SH-SY5Y (cell line): ENCODE results near the gene NTM.

ENCODE experiments used
- GATA2 ChIP-seq: IDR thresholded peaks from 2 replicates; pipeline ENCODE4 v1.6.1; 2011; ENCODE audit warnings: mild to moderate bottlenecking, low read depth, low read length
- GATA3 ChIP-seq: IDR thresholded peaks from 2 replicates; pipeline ENCODE4 v1.6.1; 2011; ENCODE audit warnings: low read depth, mild to moderate bottlenecking, low read length, moderate library complexity

NTM gene

DNA sequence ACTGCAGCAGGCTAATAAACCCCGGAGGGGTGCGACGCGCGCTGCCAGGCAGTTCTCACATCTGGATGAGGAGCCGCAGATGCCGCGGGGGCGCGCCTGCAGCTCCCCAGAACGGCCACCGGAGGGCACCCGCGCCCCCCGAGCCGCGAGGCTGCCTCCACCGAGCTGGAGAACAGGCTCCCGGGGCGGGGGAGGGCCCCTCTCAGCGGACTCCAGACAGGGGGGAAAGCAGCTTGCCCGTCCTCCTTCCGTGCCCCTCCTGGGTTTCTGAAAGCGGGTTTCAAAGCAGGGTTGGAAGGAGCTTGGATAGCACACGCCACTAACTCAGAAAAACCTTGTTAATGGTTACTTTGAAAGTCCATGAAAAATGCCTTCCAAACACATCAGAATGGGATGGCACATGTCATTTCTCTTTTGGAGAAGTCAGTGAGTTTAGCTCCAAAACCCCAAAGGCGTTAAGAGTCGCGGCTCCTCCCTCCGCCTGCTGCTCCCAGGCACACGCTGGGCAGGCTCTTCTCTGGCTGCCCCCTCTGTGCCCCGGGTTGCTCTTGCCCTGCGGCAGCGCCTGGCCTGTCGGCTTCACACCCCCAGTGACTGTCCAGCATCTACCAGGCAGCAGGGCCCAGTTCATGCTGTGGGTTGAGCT is 317.8 kb downstream of the NTM start:
- no peak for TF ChIP-seq GATA2
- no peak for TF ChIP-seq GATA3

- no peak for TF ChIP-seq GATA3
- no peak for TF ChIP-seq GATA2
Measured at GRCh38 chr11:131689049-131689925, 318.9 kb downstream of the NTM start.

- TF ChIP-seq GATA3 (no peak), GATA2 (no peak)
Measured at GRCh38 chr11:131690362-131690761, 319.9 kb downstream of the NTM start.

DNA sequence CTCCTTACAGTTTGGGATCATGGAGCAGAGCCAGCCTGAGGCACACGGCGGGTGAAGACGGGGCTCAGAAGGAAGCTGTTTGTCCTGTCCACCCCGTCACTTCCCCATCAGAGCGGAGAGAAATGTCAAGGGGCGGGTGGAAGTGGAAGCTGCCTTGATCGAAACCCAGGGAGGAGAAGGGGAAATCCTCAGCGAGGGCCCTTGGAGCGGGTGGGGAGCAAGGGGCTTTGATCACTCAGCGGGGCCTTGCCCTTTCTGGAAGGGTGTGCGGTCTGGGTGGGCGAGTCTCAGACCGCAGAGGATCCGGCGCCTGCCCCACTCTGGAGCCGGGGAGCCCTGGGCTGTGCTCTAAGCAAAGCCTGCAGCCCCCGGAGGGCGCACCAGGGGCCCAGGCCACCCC is 320.4 kb downstream of the NTM start:
- TF ChIP-seq GATA3: no peak
- TF ChIP-seq GATA2: no peak

GRCh38 chr11:131691181-131692041 is 321.0 kb downstream of the NTM start:
- no peak for TF ChIP-seq GATA2
- TF ChIP-seq GATA3: no peak

GRCh38 chr11:131692151-131692550 is 321.7 kb downstream of the NTM start:
- peak; percentile 97 for TF ChIP-seq GATA2
- no peak; the same call in none of the 2 replicates for TF ChIP-seq GATA3

DNA sequence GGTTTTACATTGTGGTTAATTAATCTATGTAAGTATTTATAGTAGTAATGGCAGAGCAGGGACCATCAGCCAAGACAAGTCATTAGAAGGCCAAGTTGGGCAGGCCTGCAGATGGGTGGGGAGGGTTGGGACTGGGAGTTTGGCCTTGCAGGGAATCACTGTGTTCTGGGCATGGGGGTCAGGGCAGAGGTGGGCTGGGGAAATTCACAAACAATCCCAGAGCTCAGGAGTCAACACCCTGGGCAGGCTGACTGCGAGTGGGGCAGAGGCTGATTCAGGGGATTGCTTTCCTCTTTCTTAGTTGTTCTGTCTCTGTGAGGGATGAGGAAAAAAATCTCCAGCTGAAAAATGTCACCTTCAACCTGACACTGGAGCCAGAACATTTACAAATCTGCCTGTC is 322.5 kb downstream of the NTM start:
- TF ChIP-seq GATA3 (no peak), GATA2 (no peak)

DNA sequence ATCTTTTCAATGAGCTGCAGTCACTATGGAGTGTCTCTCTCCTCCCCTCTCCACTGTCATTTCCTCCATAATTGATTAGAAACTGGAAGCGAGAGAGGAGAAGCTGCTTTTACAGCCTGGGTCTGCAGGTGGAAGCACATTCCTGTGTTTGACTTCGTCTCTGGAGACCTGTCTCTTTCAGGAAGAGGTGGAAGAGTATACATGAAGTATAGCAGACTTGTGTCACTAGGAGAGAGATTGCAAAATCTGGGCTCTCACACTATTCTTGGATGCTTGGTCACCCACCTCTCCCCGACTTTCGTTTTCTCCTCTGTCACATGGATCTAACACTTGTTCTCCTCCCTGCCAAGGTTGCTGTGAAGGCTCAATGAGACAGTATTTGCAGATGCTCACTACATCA is 323.3 kb downstream of the NTM start:
- no peak for TF ChIP-seq GATA3
- TF ChIP-seq GATA2: no peak

DNA sequence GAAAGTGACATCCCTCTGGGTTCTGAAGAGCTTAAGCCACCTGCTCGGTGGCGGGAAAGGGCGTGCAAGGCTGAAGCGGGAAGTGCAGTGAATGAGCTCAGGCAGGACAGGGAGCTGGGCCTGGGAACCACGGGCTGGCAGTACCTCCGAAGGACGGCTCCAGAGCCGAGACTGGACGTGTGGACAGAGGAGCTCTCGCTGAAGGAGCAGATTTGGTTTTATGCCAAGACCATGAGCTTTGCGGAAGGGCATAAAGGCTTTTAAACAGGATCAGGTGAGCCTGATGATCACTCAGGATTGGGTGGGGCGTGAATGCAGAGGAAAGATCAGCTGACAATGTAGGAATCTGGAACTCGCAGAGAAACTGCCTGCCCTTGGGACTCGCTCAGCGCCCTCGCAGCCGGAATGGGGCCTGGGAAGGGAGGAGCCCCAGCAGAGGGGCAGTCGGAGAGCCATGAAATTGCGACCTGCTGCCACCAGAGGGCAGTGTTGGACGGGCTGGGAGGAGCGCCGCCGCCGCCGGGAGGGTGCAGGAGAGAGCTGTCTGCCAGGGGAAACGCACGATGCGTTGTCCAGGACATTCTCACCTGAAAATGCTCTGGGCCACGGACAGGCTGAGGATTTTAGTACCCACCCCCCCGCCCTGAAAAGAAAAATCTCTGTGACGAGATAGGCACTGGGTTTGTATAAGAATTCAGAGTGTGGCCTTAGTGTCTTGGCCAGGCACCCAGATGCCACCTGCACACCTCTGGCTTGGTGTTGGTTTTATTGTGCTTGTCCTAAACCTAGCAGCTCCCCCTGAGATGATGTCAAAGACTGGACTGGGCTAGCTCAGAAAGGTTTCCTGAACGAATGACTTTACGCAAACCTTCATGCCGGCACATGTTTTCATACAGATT is 324.4 kb downstream of the NTM start:
- TF ChIP-seq GATA3 (no peak), GATA2 (no peak)

DNA sequence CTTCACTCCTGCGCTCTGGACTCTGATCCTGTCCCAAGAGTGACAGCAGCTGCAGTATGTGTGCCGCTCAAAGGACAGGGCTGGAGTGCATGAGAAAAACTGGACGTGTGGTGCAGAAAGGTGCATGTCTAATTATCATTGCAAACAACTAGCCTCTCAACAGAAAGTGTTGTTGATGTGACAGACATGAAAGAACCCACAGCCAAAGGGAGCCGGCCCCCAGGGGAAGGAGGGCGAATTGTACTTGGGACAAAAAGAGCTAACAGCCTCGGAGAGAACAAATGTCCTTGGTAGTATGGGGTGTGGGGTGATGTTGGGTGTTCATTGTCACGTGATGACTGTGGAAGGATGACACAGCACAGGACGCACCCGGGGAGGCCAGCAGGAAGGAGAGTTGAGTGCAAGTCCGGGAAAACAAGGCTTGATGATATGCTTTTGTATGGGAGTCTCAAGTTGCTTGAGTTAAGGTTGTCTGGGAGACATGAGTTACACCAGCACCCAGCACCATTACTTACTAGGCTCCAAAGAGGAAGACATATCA is 325.5 kb downstream of the NTM start:
- no peak for TF ChIP-seq GATA2
- no peak for TF ChIP-seq GATA3

DNA sequence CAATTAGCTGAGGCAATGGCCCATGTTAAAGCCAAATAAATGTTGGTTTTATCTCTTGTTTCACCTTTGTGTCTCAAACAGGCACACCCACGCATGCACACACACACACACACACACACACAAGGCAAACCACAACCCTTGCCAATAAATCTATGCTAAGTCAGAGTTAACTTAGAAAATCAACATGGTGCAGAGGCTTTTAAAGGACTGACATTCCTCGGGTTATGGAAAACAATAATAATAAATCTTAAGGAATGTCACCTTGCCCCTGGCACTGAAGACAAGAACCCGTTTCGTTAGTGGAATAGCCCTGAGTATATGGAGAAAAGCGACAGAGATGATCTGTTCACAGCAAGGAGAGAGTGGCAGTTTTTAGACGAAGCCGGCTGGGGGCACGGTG is 326.3 kb downstream of the NTM start:
- TF ChIP-seq GATA2 (no peak), GATA3 (no peak)

DNA sequence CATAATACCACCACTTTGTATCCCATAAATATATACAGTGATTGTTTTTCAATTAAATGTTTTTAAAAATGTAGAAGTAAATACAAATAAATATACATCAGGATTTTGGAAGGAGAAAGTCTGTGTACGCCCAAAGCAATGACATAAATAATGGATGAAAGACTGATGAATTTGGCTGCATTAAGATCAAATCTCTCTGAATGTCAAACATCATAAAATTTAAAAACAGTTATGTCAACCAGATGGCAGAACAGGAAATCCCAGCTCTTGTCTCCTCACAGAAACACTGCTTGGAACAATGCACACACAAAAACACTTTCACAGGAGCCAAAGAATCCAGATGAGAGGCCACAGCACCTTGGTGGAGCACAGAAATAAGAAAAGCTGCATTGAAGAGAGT is 332.9 kb downstream of the NTM start:
- TF ChIP-seq GATA3: peak; percentile 95
- peak; percentile 91 for TF ChIP-seq GATA2

DNA sequence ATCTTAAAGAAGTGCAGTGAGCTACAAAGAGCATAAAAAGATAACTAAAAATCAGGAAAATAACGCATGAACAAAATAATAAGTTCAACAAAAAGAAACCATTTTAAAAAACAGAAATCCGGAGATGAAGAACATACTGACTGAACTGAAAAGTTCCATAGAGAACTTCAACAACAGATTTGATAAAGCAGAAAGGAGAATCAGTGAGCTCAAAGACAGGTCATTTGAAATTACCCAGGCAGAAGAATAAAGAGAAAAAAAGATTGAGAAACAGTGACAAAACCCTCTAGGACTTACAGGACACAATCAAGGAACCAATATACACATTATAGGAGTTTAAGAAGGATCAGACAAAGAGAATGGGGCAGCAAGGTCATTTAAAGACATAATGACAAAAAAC is 334.3 kb downstream of the NTM start:
- TF ChIP-seq GATA3 (no peak), GATA2 (no peak)

DNA sequence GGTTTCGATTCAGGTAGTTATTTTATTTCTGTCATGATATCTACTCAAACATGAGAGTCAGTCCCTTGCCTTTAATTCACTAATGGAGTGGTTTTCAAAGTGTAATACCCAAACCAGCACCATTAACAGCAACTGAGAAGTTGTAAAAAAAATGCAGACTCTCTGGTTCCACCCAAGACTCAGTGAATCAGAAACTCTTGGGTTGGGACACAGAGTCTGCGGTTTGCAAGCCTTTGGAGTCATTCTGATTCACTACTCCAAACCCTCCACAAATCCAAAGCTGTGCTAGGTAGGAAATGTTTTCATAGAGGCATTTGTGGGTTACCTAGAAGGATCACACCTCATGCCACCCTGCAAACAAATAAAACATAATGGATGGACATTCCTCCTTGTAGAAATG is 340.1 kb downstream of the NTM start:
- TF ChIP-seq GATA3 (no peak), GATA2 (no peak)
